ENCODE results near the gene PDGFA. TPM values are rescaled to one million over a fixed set of nuclear protein-coding genes. Genes with fewer than 3 reads are reported as not detected.

PDGFA gene
- total RNA-seq, 1 experiment from 2014 or later: 129 TPM

DNA sequence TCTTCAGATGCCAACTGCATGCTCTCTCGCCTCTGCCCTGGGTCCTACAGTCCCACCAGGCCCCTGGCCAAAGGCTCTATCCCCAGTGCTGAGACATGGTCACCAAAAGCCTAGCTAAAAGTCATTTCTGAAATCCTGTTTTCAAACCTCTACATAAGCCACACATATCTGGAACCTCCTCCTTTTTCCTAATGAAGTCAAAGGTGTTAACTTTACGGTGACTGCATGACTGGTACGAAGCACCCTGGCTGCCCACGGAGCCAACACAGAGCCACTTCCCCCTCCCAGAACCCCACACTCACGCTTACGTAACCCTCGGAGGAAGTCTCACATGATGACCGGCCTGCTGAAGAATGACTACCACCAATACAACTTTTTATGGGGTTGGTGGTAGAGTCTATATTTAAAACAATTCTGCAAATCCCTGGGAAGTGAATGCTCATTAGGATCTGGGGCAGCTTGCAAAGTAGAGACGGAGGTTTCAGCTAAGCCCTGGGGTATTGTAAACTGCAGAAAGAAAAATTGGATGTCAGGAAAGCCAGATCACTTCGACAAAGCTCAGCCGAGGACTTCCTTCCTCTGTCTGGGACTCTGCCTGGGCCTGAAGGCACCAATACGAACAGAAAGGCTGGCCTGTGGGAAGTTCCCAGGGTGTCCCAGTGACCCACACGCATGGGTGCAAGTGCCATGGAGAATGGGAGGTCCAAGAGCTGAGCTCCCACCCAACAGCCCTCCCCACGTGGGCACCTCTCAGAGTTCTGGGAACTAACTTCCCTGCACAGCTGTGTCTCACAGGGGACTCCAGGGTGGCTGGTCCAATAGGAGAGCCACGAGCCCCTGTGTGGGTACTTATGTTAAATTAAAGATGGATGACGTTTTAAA lies 50.7 kb downstream of the PDGFA start:
- no peak for DNase-seq (ENCODE audit: low spot score)
- POLR2A ChIA-PET: no interaction called here
- no peak overlapping the region; the same call in 1 of the 2 replicates for H3K27ac Mint-ChIP-seq
- no peak overlapping the region for H3K4me3 Mint-ChIP-seq
- H3K36me3 Mint-ChIP-seq: peaks cover 11% of the 10 kb centered on the region
- no peak for ATAC-seq
- TF ChIP-seq ZNF138 (CRISPR knock-in tag; conservative IDR thresholded peaks at IDR 0.05): no peak
- no peak for TF ChIP-seq NR3C1 (CRISPR knock-in tag; conservative IDR thresholded peaks at IDR 0.05; ENCODE audit: low read depth)
- TF ChIP-seq, protein P1, sequence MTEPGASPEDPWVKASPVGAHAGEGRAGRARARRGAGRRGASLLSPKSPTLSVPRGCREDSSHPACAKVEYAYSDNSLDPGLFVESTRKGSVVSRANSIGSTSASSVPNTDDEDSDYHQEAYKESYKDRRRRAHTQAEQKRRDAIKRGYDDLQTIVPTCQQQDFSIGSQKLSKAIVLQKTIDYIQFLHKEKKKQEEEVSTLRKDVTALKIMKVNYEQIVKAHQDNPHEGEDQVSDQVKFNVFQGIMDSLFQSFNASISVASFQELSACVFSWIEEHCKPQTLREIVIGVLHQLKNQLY (CRISPR knock-in tag; IDR thresholded peaks at IDR 0.05): no peak
- no peak for TF ChIP-seq FOXJ3 (CRISPR knock-in tag; IDR thresholded peaks at IDR 0.05; ENCODE audit: borderline replicate concordance)
- no peak for TF ChIP-seq ELF4 (CRISPR knock-in tag; IDR thresholded peaks at IDR 0.05; ENCODE audit: low read depth)
- TF ChIP-seq TCF7 (CRISPR knock-in tag; IDR thresholded peaks at IDR 0.05; ENCODE audit: low read depth): no peak
- no peak for TF ChIP-seq SMAD3 (CRISPR knock-in tag; IDR thresholded peaks at IDR 0.05; ENCODE audit: borderline replicate concordance)
- no peak for TF ChIP-seq GABPB1 (CRISPR knock-in tag; IDR thresholded peaks at IDR 0.05)
- TF ChIP-seq, protein P2, sequence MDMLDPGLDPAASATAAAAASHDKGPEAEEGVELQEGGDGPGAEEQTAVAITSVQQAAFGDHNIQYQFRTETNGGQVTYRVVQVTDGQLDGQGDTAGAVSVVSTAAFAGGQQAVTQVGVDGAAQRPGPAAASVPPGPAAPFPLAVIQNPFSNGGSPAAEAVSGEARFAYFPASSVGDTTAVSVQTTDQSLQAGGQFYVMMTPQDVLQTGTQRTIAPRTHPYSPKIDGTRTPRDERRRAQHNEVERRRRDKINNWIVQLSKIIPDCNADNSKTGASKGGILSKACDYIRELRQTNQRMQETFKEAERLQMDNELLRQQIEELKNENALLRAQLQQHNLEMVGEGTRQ (CRISPR knock-in tag; IDR thresholded peaks at IDR 0.05): no peak
- no peak for TF ChIP-seq NFATC4 (CRISPR knock-in tag; IDR thresholded peaks at IDR 0.05)
- CTCF ChIA-PET: no interaction called here
- H3K27me3 Mint-ChIP-seq (ENCODE audit: low read depth): no peaks in the 10 kb centered on the region
- peaks cover 27% of the 10 kb centered on the region for H3K9me3 Mint-ChIP-seq
- H3K4me1 Mint-ChIP-seq: no peaks in the 10 kb centered on the region; the same call in 1 of the 2 replicates

DNA sequence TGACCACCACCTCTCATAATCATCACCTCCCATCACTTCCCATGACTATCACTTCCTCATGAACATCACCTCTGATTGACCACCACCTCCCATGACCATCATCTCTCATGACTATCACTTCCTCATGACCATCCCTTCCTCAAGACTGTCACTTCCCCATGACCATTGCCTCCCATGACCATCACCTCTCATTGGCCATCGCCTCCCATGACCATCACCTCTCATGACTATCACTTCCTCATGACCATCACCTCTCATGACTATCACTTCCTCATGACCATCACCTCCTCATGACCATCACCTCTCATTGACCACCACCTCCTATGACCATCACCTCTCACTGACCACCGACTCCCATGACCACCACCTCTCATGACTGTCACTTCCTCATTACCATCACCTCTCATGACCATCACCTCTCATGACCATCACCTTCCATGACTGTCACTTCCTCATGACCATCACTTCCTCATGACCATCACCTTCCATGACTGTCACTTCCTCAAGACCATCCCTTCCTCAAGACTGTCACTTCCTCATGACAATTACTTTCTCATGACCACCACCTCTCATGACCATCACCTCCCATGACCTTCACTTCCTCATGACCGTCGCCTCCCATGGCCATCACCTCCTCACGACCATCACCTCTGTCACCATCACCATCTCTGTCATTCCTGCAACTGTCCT lies 51.6 kb downstream of the PDGFA start:
- Mint-ChIP-seq H3K9me3 (peaks cover 25% of the 10 kb centered on the region), H3K36me3 (peaks cover 10% of the 10 kb centered on the region), H3K27ac (no peak overlapping the region), H3K4me1 (no peaks in the 10 kb centered on the region; the same call in 1 of the 2 replicates), H3K4me3 (no peak overlapping the region), H3K27me3 (ENCODE audit: low read depth) (no peaks in the 10 kb centered on the region)
- ATAC-seq (no peak), DNase-seq (ENCODE audit: low spot score) (no peak)
- TF ChIP-seq, protein P2 (CRISPR knock-in tag; IDR thresholded peaks at IDR 0.05): no peak
- TF ChIP-seq ZNF138 (CRISPR knock-in tag; conservative IDR thresholded peaks at IDR 0.05) (no peak), IRF2 (CRISPR knock-in tag; IDR thresholded peaks at IDR 0.05; ENCODE audit: borderline replicate concordance, low read depth) (no peak), NR2C2 (CRISPR knock-in tag; IDR thresholded peaks at IDR 0.05) (no peak), RORB (CRISPR knock-in tag; IDR thresholded peaks at IDR 0.05) (no peak)
- TF ChIP-seq, protein P3, sequence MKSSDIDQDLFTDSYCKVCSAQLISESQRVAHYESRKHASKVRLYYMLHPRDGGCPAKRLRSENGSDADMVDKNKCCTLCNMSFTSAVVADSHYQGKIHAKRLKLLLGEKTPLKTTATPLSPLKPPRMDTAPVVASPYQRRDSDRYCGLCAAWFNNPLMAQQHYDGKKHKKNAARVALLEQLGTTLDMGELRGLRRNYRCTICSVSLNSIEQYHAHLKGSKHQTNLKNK (CRISPR knock-in tag; IDR thresholded peaks at IDR 0.05): no peak
- CTCF ChIA-PET: no interaction called here
- POLR2A ChIA-PET: no interaction called here

DNA sequence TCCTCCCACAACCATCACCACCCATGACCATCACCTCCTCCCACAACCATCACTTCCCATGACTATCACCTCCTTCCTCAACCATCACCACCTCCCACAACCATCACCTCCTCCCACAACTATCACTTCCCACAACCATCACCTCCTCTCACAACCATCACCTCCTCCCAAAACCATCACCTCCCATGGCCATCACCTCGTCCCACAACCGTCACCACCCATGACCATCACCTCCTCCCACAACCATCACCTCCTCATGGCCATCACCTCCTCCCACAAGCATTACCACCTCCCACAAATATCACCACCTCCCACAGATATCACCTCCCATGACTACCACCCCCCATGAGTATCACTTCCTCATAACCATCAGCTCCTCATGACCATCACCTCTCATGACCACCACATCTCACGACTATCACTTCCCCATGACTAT lies 52.2 kb downstream of the PDGFA start:
- peaks cover 25% of the 10 kb centered on the region for H3K9me3 Mint-ChIP-seq
- DNase-seq (ENCODE audit: low spot score) (no peak), ATAC-seq (no peak)
- CTCF ChIA-PET: no interaction called here
- no peak overlapping the region for H3K27ac Mint-ChIP-seq
- TF ChIP-seq JAZF1 (CRISPR knock-in tag; IDR thresholded peaks at IDR 0.05) (no peak), TEAD4 (CRISPR knock-in tag; IDR thresholded peaks at IDR 0.05) (no peak), RELA (CRISPR knock-in tag; IDR thresholded peaks at IDR 0.05; ENCODE audit: borderline replicate concordance) (no peak), ETV6 (CRISPR knock-in tag; IDR thresholded peaks at IDR 0.05) (no peak), NR1H2 (CRISPR knock-in tag; IDR thresholded peaks at IDR 0.05) (no peak), NR3C1 (CRISPR knock-in tag; conservative IDR thresholded peaks at IDR 0.05; ENCODE audit: low read depth) (no peak), TCF7 (CRISPR knock-in tag; IDR thresholded peaks at IDR 0.05; ENCODE audit: low read depth) (no peak), NFATC4 (CRISPR knock-in tag; IDR thresholded peaks at IDR 0.05) (no peak)
- TF ChIP-seq, protein P2 (CRISPR knock-in tag; IDR thresholded peaks at IDR 0.05): no peak
- TF ChIP-seq, protein P4, sequence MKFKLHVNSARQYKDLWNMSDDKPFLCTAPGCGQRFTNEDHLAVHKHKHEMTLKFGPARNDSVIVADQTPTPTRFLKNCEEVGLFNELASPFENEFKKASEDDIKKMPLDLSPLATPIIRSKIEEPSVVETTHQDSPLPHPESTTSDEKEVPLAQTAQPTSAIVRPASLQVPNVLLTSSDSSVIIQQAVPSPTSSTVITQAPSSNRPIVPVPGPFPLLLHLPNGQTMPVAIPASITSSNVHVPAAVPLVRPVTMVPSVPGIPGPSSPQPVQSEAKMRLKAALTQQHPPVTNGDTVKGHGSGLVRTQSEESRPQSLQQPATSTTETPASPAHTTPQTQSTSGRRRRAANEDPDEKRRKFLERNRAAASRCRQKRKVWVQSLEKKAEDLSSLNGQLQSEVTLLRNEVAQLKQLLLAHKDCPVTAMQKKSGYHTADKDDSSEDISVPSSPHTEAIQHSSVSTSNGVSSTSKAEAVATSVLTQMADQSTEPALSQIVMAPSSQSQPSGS (CRISPR knock-in tag; IDR thresholded peaks at IDR 0.05; ENCODE audit: borderline replicate concordance, low read depth): no peak
- TF ChIP-seq, protein P5, sequence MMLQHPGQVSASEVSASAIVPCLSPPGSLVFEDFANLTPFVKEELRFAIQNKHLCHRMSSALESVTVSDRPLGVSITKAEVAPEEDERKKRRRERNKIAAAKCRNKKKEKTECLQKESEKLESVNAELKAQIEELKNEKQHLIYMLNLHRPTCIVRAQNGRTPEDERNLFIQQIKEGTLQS (CRISPR knock-in tag; conservative IDR thresholded peaks at IDR 0.05): no peak
- TF ChIP-seq, protein P6, sequence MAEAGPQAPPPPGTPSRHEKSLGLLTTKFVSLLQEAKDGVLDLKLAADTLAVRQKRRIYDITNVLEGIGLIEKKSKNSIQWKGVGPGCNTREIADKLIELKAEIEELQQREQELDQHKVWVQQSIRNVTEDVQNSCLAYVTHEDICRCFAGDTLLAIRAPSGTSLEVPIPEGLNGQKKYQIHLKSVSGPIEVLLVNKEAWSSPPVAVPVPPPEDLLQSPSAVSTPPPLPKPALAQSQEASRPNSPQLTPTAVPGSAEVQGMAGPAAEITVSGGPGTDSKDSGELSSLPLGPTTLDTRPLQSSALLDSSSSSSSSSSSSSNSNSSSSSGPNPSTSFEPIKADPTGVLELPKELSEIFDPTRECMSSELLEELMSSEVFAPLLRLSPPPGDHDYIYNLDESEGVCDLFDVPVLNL (CRISPR knock-in tag; IDR thresholded peaks at IDR 0.05; ENCODE audit: borderline replicate concordance, low read depth): no peak
- no peaks in the 10 kb centered on the region; the same call in 1 of the 2 replicates for H3K4me1 Mint-ChIP-seq
- no peak overlapping the region for H3K4me3 Mint-ChIP-seq
- H3K27me3 Mint-ChIP-seq (ENCODE audit: low read depth): no peaks in the 10 kb centered on the region
- peaks cover 10% of the 10 kb centered on the region for H3K36me3 Mint-ChIP-seq
- POLR2A ChIA-PET: no interaction called here
